ENCODE results near the gene CTDP1.

Gene CTDP1

GRCh38 chr18:79792096-79792987 lies 112.7 kb downstream of the CTDP1 start:
- TF ChIP-seq REST (IDR thresholded peaks at IDR 0.05; ENCODE audit: insufficient read depth in 1 of 2, low read depth in 2 of 2, low read length in 2 of 2) (no peak), SIN3A (IDR thresholded peaks at IDR 0.05; ENCODE audit: borderline replicate concordance, insufficient read depth, low read length) (no peak), TAF1 (IDR thresholded peaks at IDR 0.05; ENCODE audit: borderline replicate concordance, insufficient read depth, low read length) (no peak), POLR2AphosphoS5 (IDR thresholded peaks at IDR 0.05; ENCODE audit: low read depth, low read length) (no peak), FOXP2 (optimal IDR thresholded peaks at IDR 0.05; ENCODE audit: borderline replicate concordance, extremely low read depth, extremely low read length, insufficient read depth) (no peak)

GRCh38 chr18:79792988-79793355 lies 113.4 kb downstream of the CTDP1 start:
- TF ChIP-seq SIN3A (IDR thresholded peaks at IDR 0.05; ENCODE audit: borderline replicate concordance, insufficient read depth, low read length) (no peak), FOXP2 (optimal IDR thresholded peaks at IDR 0.05; ENCODE audit: borderline replicate concordance, extremely low read depth, extremely low read length, insufficient read depth) (no peak), TAF1 (IDR thresholded peaks at IDR 0.05; ENCODE audit: borderline replicate concordance, insufficient read depth, low read length) (no peak), REST (IDR thresholded peaks at IDR 0.05; ENCODE audit: insufficient read depth in 1 of 2, low read depth in 2 of 2, low read length in 2 of 2) (no peak), POLR2AphosphoS5 (IDR thresholded peaks at IDR 0.05; ENCODE audit: low read depth, low read length) (no peak)

GRCh38 chr18:79794846-79795245 lies 115.2 kb downstream of the CTDP1 start:
- no peak for TF ChIP-seq TAF1 (IDR thresholded peaks at IDR 0.05; ENCODE audit: borderline replicate concordance, insufficient read depth, low read length)
- no peak for TF ChIP-seq FOXP2 (optimal IDR thresholded peaks at IDR 0.05; ENCODE audit: borderline replicate concordance, extremely low read depth, extremely low read length, insufficient read depth)
- TF ChIP-seq POLR2AphosphoS5 (IDR thresholded peaks at IDR 0.05; ENCODE audit: low read depth, low read length), result no peak
- no peak for TF ChIP-seq REST (IDR thresholded peaks at IDR 0.05; ENCODE audit: insufficient read depth in 1 of 2, low read depth in 2 of 2, low read length in 2 of 2)
- no peak for TF ChIP-seq SIN3A (IDR thresholded peaks at IDR 0.05; ENCODE audit: borderline replicate concordance, insufficient read depth, low read length)

- no peak for TF ChIP-seq TAF1 (IDR thresholded peaks at IDR 0.05; ENCODE audit: borderline replicate concordance, insufficient read depth, low read length)
- no peak for TF ChIP-seq SIN3A (IDR thresholded peaks at IDR 0.05; ENCODE audit: borderline replicate concordance, insufficient read depth, low read length)
- no peak for TF ChIP-seq FOXP2 (optimal IDR thresholded peaks at IDR 0.05; ENCODE audit: borderline replicate concordance, extremely low read depth, extremely low read length, insufficient read depth)
- no peak for TF ChIP-seq REST (IDR thresholded peaks at IDR 0.05; ENCODE audit: insufficient read depth in 1 of 2, low read depth in 2 of 2, low read length in 2 of 2)
- TF ChIP-seq POLR2AphosphoS5 (IDR thresholded peaks at IDR 0.05; ENCODE audit: low read depth, low read length), result no peak
Measured at GRCh38 chr18:79795446-79795845, 115.8 kb downstream of the CTDP1 start.
